Raji (cell line): ENCODE results near the gene FGFBP1.

Experiments used
- POLR2A ChIP-seq: IDR thresholded peaks from 2 replicates; pipeline ENCODE4 v1.6.1; 2011; ENCODE audit warnings: low read depth, low read length, control low read depth; ENCODE audit not compliant: insufficient read depth

FGFBP1 gene

DNA sequence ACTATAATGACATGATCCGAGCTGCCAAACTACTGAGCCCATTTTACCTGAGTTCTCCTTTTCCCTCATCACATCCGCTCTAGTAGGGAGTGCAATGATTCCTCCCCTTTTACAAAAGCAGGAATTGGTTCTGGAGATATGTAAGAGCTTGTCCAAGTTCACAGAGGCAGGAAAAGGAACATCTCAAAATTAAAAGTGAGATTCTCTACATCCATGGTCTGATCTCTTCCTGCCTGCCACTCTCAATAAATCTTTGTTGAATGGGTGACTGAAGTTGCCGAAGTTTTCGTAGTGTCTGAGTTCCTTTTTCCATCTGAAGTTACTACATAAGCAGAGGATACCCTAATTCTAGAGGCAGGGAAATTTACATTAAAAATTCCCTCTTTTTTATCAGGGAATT, at the start of gene FGFBP1:
FGFBP1 (minus strand) TSS at position 101 of the 400 bp plus-strand sequence. CDS start 2,108 bp downstream, outside the sequence.
- TF ChIP-seq POLR2A = no peak

GRCh38 chr4:15988222-15988621, 49.7 kb upstream of the FGFBP1 start:
- TF ChIP-seq POLR2A = no peak

DNA sequence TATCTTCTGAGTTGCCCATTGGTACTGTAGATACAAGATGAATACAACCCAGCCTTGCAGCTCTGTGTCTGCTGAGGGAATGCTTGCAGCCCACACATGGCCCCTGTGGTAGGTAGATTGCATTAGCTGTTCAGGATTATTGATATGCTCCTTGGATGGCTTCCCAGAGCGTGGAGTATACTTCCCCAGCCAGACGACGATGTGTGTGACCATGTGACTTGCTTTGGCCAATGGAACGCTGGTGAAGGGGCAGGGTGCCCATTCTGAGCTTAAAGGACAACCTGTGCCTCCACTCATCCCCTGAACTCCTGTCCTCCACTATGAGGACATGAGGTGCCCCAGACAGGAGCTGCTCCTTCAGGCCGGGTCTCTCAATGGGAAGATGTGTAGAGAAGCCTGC, 48.4 kb upstream of the FGFBP1 start:
- no peak for TF ChIP-seq POLR2A

- no peak for TF ChIP-seq POLR2A
Observed at GRCh38 chr4:15983610-15984009, 45.1 kb upstream of the FGFBP1 start.

DNA sequence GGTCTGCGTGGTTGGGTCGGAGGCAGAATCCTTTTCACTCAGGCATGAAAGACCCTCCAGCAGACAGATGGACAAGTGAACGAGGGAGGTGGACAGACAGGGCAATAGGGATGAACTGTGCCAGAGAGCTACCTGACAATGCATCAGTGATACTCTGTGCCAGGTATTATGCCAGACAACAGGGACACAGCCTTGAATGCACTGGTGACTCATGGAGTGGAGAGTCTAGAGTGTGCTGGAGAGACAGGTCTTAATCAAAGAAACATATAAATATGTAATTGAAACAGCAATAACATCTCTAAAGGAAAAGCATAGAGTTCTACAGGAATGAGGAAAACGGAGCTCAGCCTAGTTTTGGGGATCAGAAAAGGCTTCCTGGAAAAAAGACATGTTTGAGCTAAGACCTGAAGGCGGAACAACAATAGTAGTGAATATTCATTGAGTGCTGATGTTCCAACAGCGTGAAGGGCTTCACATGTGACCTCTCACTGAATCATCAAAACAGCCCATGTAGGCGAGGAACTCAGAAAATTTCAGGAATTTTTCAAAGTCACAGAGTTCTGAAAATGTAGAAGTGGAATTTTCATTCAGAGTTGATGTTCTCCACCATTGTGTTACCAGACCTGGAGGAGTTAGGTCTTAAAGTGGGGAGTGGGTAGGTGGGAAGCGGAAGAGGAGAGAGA, 44.4 kb upstream of the FGFBP1 start:
- TF ChIP-seq POLR2A = no peak

DNA sequence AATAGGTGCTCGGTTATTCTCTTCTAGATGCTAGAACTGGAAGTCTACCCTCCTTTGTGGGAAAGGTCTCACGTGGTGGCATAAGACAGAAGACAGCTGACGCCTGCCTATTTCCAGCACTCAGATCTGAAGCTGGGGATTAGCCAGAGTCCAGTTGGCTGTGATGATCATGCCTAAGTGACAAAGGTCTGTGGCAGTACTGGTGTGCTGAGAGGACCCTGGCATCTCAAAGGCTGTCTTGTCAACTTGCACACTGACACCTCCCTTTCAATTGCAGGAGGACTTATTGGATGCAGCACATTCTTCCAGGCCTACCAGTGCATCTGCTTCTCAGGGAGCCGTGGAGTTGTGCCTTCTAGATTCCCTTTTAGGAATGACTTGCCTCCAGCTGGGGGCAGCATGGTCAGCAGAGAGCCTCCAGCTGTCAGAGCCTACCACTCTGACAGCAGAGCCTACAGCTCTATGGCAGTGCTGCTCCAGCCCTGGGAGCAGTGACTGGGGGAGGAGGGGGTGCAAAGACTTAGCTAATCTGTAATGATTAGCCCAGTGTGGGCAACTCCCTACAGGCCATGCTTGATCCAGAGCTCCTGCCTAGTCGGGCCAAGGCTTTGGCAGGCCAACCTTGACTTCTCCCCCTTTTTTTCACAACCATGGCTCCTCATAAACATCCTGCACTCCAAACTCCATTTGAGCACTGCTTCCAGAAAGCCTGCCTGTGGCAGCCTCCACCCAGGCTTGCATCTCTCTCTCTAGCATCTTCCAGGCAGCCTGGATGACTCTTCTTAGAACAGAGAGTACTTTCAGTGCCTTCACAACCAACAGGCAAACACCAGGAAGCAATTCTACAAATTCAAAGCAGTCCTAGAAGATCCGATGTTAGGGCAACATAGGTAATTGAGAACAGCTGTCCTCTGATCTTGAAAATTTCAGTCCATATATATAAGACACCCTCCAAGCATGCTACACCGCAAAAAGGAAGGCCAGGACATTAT, 38.2 kb upstream of the FGFBP1 start:
- no peak for TF ChIP-seq POLR2A

DNA sequence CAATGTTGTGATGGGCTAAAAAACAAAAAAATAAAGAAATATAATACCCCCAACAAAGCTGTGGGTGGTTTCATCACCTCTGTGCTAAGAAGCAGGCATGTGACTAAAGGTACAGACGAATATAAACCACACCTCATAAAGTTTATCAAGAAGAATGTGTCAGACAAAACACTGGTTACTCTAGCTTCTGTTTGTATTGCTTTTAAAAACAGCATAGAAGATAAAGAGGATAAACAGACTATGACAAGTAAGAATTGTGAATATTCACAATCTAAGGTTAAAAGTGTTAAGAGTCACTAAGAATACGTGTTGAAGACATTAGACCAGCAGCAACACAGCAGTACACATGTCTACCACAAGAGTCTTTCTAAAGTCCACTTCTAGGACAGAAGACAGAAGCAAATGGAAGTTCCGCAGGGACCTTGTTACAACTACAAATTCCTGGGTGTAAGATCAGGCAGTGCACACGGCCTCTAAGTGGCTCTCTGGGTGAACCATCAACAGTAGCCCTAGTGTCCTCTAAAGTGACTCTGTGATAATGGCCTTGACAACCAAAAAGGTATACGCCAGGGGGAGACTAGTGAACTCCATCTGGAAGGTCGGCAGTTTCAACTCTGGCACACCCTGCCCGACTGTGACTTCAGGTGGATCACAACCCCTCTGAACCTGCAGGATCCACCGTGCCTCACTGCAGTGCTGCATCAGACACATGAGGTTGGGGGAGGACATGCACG, 32.7 kb upstream of the FGFBP1 start:
- no peak for TF ChIP-seq POLR2A

- no peak for TF ChIP-seq POLR2A
Observed at GRCh38 chr4:15968551-15969300, 30.2 kb upstream of the FGFBP1 start.

GRCh38 chr4:15965325-15965724, 26.8 kb upstream of the FGFBP1 start:
- TF ChIP-seq POLR2A = no peak

DNA sequence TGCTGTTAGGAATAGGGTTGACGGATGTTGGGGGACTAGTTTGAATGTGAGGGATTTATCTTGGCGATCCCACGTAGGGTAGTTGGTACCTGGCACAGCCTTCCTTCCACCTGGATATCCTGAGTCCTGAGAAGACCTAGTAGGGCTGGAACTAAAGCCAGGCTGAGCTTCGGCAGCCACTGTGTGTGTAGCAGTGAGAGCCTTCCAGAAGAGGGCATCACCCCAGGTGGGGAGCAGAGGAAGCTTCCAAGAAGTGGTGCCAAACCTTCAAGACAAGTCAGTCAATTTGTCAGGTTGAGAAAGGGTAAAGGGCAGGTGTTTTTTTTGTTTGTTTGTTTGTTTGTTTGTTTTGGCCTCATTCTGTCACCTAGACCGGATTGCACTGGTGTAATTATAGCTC, 25.6 kb upstream of the FGFBP1 start:
- no peak for TF ChIP-seq POLR2A

GRCh38 chr4:15963576-15963975, 25.0 kb upstream of the FGFBP1 start:
- no peak for TF ChIP-seq POLR2A

GRCh38 chr4:15963001-15963451, 24.5 kb upstream of the FGFBP1 start, which contains the start of gene FGFBP2:
Gene FGFBP2 (minus strand): TSS chr4:15963175. CDS start chr4:15963129, 46 bp downstream.
- TF ChIP-seq POLR2A = no peak

GRCh38 chr4:15961781-15962510, 23.4 kb upstream of the FGFBP1 start:
- TF ChIP-seq POLR2A = no peak

DNA sequence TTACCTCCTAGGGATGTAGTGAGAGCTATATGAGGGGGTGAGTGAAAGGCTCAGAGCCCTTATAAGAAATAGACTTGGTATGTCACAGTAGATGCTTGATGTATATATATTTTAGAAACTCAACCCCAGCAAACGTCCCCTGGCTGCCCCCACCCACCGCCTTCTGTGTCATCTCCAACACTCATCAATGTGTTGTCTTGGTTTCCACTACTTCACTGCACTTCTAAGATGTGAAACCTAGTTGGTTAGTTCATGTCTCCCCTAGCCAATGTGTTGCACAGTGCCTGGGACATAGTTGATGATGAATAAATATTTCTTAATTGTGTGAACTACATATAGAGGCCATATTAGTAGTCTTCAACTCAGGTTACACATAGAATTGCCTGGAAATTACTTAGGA, 20.0 kb upstream of the FGFBP1 start:
- no peak for TF ChIP-seq POLR2A
